Myocyte (in vitro differentiated cells): Measurements from ENCODE around the gene ABCD4. TPM values are rescaled to one million over a fixed set of nuclear protein-coding genes. Genes with fewer than 3 reads are reported as not detected.
A peak's percentile ranks its signal among the peaks of the same experiment; 100 is the strongest.

ENCODE experiments used
- DNase-seq: peaks from one replicate; pipeline ENCODE4 v3.0.0-alpha.2; 2012; ENCODE audit warnings: low read depth
- total RNA-seq: library from RNA; depleted of rRNA; stranded (reverse); fragments of >200 nt; gene quantifications from 2 replicates; pipeline ENCODE4 v1.2.3, GENCODE V29; 2014

The ABCD4 gene
- total RNA-seq, 1 donor from 2014 or later, result 20.0 TPM

DNA sequence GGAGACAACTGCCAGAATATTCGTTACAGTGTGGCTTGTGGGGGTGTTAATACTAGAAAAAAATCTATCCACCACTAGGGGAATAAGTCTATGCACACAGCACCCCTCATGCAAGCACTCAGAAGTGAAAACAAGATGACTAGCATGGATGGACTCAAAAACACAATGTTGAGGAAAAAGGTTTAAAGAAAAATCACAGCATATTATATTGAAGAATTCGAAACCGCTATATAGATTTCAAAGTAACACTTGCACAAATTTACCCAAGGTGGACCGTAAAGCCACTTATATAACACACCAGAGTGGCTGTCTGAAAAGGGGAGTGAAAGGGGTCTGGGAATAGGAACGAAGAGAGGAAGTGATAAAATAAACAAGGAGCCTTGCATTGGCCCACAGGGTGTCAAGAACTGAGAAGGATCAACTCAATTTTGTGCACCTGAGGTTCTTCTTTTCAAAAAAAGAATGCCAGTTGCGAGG is 544 bp downstream of the ABCD4 start:
- peak; percentile 65 for DNase-seq

DNA sequence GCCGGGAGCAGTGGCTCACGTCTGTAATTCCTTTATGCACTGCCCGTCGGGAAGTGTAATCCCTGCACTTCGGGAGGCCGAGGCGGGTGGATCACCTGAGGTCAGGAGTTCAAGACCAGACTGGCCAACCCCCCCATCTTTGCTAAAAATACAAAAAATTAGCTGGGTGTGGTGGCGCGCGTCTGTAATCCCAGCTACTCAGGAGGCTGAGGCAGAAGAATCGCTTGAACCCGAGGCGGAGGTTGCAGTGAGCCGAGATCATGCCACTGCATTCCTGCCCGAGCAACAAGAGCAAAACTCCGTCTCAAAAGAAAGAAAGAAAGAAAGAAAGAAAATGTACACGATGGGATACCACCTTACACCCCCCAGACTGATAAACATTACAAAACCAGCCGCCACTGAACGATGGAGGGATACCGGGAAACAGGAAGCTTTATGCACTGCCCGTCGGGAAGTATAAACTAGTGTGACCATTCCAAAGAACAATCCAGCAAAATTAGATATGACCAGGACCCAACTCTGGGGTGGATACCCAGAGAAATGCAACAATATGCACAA is 1.1 kb downstream of the ABCD4 start:
- no peak for DNase-seq

DNA sequence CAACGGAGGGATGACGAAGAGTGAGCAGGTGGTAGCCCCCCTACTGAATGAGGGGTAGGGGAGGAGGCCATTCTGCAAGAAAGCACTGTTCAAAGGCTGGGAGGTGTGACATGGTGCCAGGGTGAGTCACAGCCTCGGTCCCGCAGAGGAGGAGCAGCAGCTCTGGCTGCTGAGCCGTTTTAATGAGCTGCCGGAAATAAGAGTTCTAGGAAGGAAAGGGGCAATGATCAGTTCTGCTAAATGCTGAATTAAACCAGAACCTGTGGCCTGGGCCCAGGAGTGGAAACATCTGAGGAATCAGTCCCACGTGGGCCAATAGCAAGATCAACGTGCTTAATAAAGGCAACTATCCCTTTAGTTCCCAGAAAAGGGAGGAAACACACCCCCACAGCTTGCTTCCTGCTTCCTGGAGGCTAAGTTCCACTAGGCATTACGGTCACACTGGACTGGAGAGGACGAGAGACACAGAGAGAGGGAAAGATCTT is 3.6 kb downstream of the ABCD4 start:
- DNase-seq, result peak; percentile 44

DNA sequence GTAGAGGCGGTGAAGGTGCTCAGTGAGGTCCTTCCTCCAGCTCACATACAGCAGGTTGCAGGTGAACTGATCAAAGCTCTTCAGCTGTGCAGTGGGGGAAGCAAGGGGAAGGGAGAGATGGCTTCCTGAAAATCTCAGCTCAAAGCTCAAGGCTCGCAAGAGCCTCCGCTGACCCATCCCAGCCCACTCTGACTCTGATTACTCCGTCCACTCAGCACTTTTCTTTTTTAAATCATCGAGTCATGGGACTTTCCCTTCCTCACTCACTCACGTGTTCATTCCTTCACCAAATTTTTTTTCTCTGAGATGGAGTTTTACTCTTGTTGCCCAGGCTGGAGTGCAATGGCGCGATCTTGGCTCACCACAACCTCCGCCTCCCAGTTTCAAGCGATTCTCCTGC is 4.7 kb downstream of the ABCD4 start:
- DNase-seq, result no peak

DNA sequence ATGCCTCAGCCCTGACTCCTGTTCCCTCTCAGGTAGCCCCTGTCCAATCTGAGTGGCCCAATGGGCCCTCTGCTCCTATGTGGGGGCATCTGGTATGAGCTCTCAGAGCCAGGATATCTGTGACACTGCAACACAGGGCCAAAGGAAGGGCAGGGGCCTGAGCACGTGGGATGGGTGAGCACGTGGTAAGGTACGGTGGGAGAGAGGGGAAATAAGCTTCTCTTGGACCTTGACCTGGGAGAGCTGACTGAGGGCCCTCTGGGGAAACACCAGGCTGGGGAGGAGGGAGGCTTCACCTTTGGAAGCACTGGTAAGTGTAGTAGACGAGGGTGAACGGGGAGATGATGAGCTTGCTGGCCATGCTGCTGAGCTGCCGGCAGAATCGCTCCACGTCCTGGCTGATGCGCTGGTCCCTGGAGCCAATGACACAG is 6.7 kb downstream of the ABCD4 start:
- DNase-seq, result no peak

DNA sequence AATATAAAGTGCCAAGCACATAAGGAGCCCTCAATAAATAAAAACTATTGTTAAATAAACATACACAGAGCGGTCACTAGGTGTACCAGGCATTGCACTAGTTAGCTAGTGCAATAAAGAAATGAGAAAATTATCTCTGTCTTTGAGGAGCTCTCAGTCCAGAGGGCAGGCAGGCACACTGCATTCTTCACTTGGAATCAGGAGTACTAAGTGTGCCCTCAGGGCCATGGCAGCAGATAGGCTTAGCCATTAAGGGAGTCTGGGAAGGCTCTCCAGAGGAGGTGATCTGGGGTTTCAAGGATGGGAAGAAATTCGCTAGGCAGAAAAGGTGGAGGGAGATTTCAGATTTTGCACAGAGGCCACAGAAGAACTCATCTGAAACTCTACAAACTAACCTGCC is 9.1 kb downstream of the ABCD4 start:
- no peak for DNase-seq

DNA sequence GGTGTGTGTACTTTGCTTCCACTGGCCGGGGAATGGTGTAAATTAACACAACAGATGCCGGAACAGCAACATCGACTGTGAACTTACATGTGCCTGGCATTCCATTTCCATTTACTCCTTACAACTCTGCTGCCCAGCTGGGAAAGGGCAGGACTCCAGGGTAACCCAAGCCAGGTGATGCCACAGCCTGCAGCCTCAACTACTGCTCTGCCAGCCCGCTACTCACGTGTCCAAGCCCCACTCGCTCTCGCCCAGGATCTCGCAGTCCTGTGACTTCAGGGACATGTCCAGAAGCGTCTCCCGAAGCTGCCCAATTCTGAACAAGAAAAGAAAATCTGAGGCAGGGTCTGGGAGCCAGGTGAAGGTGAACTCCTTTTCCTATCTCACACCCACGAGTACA is 10.7 kb downstream of the ABCD4 start:
- no peak for DNase-seq

DNA sequence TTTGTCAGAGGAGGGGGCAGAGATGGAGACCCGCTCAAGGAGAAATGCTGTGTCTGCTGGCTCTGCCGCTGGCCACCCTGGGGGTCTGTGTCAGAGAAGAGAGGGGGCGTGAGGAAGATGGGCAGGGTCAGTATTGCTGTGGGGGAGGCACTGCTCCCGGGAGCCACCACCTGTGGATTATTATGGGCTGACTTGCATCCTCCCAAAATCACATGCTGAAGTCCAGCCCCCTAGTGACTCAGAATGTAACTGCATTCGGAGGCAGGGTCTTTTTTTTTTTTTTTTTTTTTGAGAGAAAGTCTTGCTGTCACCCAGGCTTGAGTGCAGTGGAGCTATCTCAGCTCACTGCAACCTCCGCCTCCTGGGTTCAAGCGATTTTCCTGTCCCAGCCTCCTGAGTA is 12.3 kb downstream of the ABCD4 start:
- peak; percentile 9 for DNase-seq

DNA sequence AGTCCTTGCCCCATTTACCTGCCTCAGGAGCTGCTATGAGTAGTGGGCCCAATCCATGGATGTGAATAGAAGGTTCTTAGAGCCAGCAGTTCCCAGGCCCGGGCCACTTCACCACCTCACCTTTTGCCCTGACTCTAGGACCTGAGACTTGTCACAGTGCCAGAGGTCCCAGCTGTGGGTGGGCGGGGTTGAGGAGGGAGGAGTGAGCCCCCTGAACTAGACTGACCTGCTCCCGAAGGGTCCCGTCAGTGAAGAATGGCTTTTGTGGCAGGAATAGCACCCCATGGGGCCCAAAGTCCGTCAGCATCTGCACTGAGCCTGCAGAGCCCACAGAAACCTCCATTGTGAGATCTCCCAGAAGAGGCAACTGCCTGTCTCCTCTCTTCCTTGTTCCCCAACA is 12.9 kb downstream of the ABCD4 start:
- no peak for DNase-seq

DNA sequence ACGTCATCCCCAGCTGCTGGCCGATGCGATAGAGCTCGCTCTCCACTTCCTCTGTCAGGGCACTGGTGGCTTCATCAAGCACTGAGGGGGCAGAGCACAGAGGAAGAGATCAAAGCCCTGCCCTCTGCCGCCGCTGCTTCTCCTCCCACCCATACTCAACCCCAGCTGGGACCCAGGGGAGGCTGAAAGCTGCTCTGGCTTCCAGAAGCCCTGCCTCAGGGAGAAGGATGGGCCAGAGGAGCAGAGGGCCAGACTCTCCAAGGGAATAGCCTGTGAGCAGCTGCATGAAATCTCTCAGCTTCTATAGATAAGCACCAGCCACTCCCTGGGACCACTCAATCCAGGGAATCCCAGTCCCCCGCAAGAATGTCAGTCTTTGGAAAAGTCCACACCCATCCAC is 16.0 kb downstream of the ABCD4 start:
- no peak for DNase-seq

DNA sequence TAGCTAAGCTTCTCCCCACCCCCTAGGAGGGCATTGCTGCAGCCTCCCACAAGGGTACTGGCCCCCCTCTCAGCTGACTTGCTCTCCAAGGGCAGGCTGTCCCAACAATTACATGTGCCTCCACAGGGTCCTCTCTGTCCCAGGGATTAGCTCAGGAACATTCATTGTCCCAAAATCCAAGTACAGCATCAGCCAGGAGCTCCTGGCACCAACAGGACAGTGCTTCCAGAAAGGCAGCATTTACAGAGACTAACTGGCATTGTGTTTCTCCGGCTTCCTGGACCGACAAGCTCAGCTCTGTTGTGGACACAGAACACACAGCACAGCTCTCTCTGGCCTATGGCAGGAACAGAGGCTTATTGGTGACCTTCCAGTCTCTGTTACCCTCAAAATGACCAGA is 21.7 kb downstream of the ABCD4 start:
- DNase-seq, result no peak

DNA sequence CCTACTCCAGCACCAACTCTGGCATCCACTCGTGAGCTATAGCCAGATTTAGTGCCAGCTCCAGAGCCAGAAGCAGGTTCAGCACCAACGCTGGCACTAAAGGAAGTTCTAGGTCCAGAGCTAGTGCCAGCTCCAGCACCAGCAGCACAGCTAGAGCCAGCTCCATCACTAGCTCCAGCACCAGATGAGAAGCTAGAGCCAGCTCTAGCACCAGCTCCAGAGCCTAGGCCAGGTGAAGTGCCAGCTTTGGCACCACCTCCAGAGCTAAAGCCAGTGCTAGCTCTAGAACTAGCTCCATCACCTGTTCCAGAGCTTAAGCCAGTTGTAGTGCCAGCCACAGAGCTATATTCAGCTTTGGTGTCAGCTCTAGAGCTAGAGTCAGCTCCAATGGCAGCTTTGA is 24.7 kb downstream of the ABCD4 start:
- DNase-seq, result no peak

DNA sequence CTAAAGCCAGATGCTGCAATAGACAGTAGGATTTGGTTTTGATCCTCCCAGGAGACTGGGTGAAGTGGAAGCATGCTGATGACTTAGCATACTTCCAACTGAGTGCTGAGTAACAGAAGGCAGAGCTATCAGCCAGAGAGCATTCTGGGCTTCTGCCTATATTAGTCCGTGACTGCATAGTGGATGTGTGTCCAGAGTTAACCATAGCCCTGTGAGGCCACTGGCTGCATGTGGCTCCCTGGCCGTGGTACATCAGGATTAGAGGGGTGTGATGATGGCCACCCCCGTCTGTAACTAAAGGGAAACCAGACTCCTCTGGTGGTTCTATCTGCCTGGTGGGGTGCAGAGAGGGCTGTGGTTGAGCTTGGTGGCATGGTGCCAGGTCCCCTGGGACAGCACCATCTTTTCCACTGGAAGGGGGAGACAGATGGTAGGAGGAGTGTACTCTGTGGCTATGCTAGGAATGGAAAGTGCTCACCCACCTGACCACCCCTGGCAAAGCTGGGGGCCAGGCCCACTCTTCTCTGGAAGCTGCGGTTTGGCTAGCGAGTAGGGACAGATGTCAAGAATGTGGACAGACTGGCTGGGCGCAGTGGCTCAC is 27.4 kb downstream of the ABCD4 start:
- peak; percentile 85 for DNase-seq

DNA sequence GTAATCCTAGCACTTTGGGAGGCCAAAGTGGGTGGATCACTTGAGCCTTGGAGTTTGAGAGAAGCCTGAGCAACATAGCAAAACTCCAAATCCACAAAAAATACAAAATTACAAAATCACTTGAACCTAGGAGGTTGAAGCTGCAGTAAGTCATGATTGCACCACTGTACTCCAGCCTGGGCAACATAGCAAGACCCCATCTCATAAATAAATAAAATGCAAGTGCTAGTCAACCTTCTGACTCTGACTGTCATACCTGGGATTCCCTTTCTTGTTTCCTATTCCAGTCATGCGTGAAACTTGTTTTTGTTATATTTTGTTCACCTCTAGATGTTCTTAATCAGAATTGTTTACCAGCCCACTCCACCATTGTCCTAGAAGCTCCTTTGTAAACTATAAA is 31.4 kb downstream of the ABCD4 start:
- no peak for DNase-seq

DNA sequence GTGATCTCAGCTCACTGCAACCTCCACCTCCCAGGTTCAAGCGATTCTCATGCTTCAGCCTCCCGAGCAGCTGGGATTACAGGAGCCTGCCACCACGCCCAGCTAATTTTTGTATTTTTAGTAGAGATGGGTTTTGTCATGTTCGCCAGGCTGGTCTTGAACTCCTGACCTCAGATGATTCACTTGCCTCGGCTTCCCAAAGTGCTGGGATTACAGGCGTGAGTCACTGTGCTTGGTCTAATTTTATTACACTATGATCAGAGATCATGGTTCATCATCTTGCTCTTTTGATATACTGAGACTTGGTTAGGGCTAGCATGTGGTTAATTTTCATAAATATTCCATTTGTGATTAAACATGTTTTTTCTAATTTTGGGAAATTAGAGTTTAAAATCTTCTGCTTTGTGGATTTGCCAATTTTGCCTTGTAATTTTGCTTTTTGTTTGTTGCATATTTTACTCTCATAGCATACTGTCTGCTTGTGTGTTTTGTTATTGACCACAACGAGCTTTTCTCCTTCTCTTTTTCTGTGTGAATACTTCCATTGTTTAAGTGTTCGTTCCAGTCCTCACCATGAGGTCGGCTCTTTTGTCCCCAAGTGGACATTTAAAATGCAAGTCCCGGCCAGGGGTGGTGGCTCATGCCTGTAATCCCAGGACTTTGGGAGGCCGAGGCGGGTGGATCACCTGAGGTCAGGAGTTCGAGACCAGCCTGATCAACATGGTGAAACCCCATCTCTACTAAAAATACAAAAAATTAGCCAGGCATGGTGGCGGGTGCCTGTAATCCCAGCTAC is 32.2 kb downstream of the ABCD4 start:
- peak; percentile 72 for DNase-seq

DNA sequence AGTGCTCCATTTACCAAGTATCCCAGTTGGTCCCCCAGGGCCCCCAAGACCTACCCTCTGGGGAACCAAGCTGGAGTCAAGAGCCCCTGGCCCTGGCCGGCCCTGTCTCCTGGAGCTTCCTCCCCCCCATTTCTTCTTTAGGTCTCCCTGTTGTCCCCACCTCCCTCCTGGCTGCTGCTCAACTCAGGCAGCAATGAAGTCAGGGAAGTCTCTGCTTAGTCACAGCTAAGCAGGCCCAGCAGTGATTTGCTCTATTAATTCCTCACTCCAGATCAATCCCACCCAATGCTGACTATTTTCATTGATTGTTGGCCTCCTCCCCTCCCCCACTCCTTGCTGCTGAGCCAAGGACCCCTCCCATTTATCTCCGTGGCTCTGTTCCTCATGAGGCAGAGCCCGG is 35.1 kb downstream of the ABCD4 start:
- no peak for DNase-seq

DNA sequence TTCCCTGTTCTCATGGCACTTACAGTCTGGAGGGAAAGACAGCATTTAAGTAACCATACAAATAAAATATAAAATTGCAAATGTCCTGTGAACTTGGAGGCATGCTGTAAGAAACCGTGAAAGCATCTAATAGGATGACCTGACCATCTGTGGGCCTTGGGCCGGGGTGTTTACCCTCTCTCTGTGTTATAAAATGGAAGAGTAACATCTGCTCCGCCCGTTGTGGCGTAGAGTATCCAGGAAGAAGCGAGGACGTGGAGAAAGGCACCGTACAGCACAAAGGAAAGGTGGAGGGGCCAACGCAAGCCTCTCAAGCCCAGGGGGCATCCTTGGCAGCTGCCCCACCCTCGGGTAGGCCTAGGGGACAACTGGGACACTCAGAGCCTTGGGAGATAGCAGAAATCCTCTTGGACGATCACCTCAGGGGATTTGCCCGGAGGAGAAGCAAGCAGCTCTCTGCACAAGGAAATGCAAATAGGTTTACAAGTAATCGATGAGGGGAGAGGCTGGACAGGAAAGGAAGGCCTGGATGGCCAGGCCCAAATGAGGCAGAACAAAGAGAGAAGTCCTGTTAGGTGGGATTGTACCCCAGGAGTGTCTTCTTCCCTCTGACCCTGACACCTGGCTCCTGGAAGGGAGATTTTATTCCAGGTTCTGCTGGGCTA is 37.3 kb downstream of the ABCD4 start:
- DNase-seq, result no peak

DNA sequence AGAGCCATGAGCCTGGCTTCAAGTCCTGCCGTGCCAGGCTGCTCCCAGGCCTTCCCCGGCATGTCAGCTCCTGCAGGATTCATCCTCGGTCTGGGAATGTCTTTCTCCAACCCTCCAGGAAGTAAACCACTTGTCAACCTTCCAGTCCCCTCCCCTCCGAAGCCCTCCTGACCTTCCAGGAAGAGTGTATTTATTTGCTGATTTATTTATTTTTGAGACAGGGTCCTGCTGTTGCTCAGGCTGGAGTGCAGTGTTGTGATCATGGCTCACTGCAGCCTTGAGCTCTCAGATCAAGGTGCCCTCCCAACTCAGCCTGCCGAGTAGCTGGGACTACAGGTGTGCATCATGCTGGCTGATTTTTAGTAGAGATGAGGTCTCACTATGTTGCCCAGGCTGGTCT is 38.8 kb downstream of the ABCD4 start:
- no peak for DNase-seq

DNA sequence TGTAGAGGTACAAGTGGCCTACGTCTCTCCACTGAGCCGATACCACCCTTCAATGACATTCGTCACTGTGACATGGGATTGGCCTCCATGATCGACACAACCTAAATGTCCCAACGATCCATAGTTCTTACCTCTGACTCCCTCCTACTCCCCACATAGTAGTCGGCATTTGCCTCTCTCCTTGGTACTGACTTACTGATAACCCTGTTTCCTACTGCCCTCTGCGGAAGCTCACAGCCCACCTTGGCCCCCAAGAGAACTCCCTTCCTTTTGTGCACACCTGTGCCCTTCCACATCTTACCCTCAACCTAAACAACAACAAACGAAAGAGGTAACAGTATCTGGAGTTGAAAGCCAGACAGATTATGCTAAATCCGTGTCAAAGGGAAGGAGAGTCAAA is 39.6 kb downstream of the ABCD4 start:
- DNase-seq, result no peak

DNA sequence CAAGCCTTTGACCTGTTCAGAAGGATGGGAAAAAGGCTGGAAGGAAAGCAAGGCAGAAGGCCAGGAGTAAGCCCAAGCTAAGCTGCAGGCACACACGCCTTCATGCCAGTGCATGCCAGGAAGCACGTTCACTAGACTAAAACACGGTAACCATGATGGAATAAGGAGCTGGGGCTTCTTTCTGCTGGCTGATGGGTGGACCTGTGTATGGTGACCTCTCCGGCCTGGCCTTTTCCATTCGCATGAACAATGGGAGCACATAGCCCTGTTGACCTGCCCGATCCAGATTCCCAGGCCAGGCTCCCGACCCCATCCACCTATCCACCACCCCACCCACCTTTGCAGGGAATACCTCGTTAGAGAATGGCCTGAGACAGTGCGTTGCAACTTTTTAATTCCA is 40.7 kb downstream of the ABCD4 start:
- DNase-seq, result no peak

DNA sequence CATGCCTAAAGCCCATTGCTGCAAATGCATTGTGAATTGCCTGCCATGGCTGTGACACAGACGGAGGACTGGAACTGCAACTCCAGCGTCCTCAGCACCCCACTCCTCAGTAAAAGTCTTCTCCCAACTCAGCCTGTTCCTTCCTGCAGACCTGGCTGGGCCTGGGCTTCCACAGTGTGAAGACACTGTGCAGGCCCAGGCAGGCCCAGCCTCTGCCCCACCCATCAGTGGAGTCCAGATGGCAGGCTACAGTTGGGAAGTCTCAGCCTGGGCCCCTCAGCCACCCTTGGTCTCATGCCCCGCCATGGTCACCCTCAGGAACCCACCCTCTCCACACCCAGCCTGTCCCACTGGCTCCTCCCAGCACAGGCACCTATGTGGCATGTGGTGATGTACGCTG is 41.4 kb downstream of the ABCD4 start:
- no peak for DNase-seq
